Peyer's patch (tissue), 4 donors: Measurements from ENCODE around the gene PAFAH1B2. TPM values are rescaled to one million over a fixed set of nuclear protein-coding genes. Genes with fewer than 3 reads are reported as not detected.
"Not testable (repeated sequence)": the region's sequence is repeated elsewhere in the genome, so short reads cannot be mapped to it uniquely, and the experiment has no call there.

Experiments used
- DNase-seq, 3 donors: peaks; one replicate each; pipeline ENCODE4 v3.0.0-alpha.2; 2017 to 2019
- H3K27ac ChIP-seq, 4 donors: fragments of 200-600 bp; sonication (generic); one replicate each; pipeline ENCODE4 v1.5.1; 2016 to 2019
- H3K27me3 ChIP-seq, 2 donors: fragments of 200-600 bp; sonication (generic); one replicate each; pipeline ENCODE4 v1.5.1; 2019
- H3K36me3 ChIP-seq, 3 donors: fragments of 200-600 bp; sonication (generic); one replicate each; pipeline ENCODE4 v1.5.1; 2016 to 2019
- H3K4me1 ChIP-seq, 4 donors: fragments of 200-600 bp; sonication (generic); one replicate each; pipeline ENCODE4 v1.5.1; 2016 to 2019
- H3K4me3 ChIP-seq, 4 donors: fragments of 200-600 bp; sonication (generic); 1 replicate in 3 of 4; 2 replicates in 1 of 4; pipeline ENCODE4 v1.5.1; 2016 to 2019; ENCODE audit warnings: mild to moderate bottlenecking in 1 of 4
- H3K9me3 ChIP-seq, 4 donors: fragments of 200-600 bp; sonication (generic); one replicate each; pipeline ENCODE4 v1.5.1; 2016 to 2019; ENCODE audit warnings: mild to moderate bottlenecking in 1 of 4
- CTCF ChIP-seq, 6 experiments: fragments of 450-650 bp in 4 of 6; fragments of 200-600 bp in 2 of 6; sonication (generic) in 1 of 6; IDR thresholded peaks; one replicate each; pipeline ENCODE4 v1.5.1; 2017 to 2019; ENCODE audit warnings: antibody characterized with exemption in 6 of 6, mild to moderate bottlenecking in 3 of 6, moderate library complexity in 1 of 6
- POLR2A ChIP-seq, 2 donors: fragments of 450-650 bp; IDR thresholded peaks; one replicate each; pipeline ENCODE4 v1.5.1; 2017; ENCODE audit warnings: antibody characterized with exemption in 2 of 2, mild to moderate bottlenecking in 2 of 2, moderate library complexity in 2 of 2
- total RNA-seq, 4 donors: library from RNA; depleted of rRNA; stranded (reverse); fragments of >200 nt; gene quantifications; one replicate each; pipeline ENCODE4 v1.1.0, GENCODE V29; 2016

Gene PAFAH1B2
- total RNA-seq, 4 donors from 2014 or later: 45.4 to 96.2 (median 66.9) TPM

GRCh38 chr11:117201658-117202305, 57.7 kb downstream of the PAFAH1B2 start:
- Histone ChIP-seq H3K4me3 (peak overlapping the region in 3 of 4 donors; percentile 7 to 44 (median 35)), H3K4me1 (peaks cover 0 to 18% (median 0%) of the 10 kb centered on the region in 4 donors), H3K27ac (peak overlapping the region; percentile 62 to 89 (median 76)), H3K9me3 (no peaks in the 10 kb centered on the region), H3K36me3 (peaks cover 0 to 42% (median 0%) of the 10 kb centered on the region in 3 donors), H3K27me3 (no peaks in the 10 kb centered on the region)
- TF ChIP-seq CTCF (IDR thresholded peaks at IDR 0.05) (no peak), POLR2A (IDR thresholded peaks at IDR 0.05) (no peak)
- DNase-seq: no peak

GRCh38 chr11:117202386-117203068, 58.4 kb downstream of the PAFAH1B2 start:
- Histone ChIP-seq H3K36me3 (peaks cover 0 to 34% (median 0%) of the 10 kb centered on the region in 3 donors), H3K9me3 (no peaks in the 10 kb centered on the region), H3K27me3 (no peaks in the 10 kb centered on the region), H3K4me1 (peaks cover 0 to 14% (median 0%) of the 10 kb centered on the region in 4 donors), H3K27ac (peak overlapping the region; percentile 62 to 89 (median 76)), H3K4me3 (peak overlapping the region in 2 of 4 donors; percentile 18 to 44)
- TF ChIP-seq CTCF (IDR thresholded peaks at IDR 0.05) (no peak), POLR2A (IDR thresholded peaks at IDR 0.05) (no peak)
- no peak for DNase-seq

GRCh38 chr11:117203069-117203407, 59.0 kb downstream of the PAFAH1B2 start:
- DNase-seq: no peak
- Histone ChIP-seq H3K27ac (peak overlapping the region; percentile 22 to 89 (median 70)), H3K27me3 (no peaks in the 10 kb centered on the region), H3K9me3 (no peaks in the 10 kb centered on the region), H3K36me3 (peaks cover 0 to 29% (median 0%) of the 10 kb centered on the region in 3 donors), H3K4me1 (peaks cover 0 to 9% (median 0%) of the 10 kb centered on the region in 4 donors), H3K4me3 (peak overlapping the region in 2 of 4 donors; percentile 18 to 44)
- TF ChIP-seq CTCF (IDR thresholded peaks at IDR 0.05): no peak
- TF ChIP-seq POLR2A (IDR thresholded peaks at IDR 0.05): no peak

GRCh38 chr11:117204283-117205080, 60.4 kb downstream of the PAFAH1B2 start:
- DNase-seq: no peak
- no peaks in the 10 kb centered on the region for H3K27me3 ChIP-seq
- no peaks in the 10 kb centered on the region for H3K9me3 ChIP-seq
- peak overlapping the region in 1 of 4 donors; percentile 44 for H3K4me3 ChIP-seq
- peak overlapping the region in 3 of 4 donors; percentile 3 to 89 (median 25) for H3K27ac ChIP-seq
- H3K4me1 ChIP-seq: no peaks in the 10 kb centered on the region
- no peak for TF ChIP-seq CTCF (IDR thresholded peaks at IDR 0.05)
- TF ChIP-seq POLR2A (IDR thresholded peaks at IDR 0.05): no peak
- peaks cover 0 to 30% (median 0%) of the 10 kb centered on the region in 3 donors for H3K36me3 ChIP-seq

- Histone ChIP-seq H3K4me3 (no peak overlapping the region), H3K36me3 (peaks cover 0 to 37% (median 0%) of the 10 kb centered on the region in 3 donors), H3K9me3 (no peaks in the 10 kb centered on the region), H3K27me3 (no peaks in the 10 kb centered on the region), H3K27ac (peak overlapping the region in 2 of 4 donors; percentile 4 to 89), H3K4me1 (no peaks in the 10 kb centered on the region)
- DNase-seq: no peak
- TF ChIP-seq POLR2A (IDR thresholded peaks at IDR 0.05) (no peak), CTCF (IDR thresholded peaks at IDR 0.05) (no peak)
Observed at GRCh38 chr11:117205211-117205818, 61.2 kb downstream of the PAFAH1B2 start.

- not testable (repeated sequence) for DNase-seq, H3K4me1 ChIP-seq, H3K4me3 ChIP-seq, H3K9me3 ChIP-seq, H3K27me3 ChIP-seq
- H3K27ac ChIP-seq: peak overlapping the region in 1 of 4 donors; percentile 61
- H3K36me3 ChIP-seq: peaks cover 0 to 44% (median 0%) of the 10 kb centered on the region in 3 donors
Observed at GRCh38 chr11:117206111-117206510, 62.0 kb downstream of the PAFAH1B2 start.

- not testable (repeated sequence) for H3K27ac ChIP-seq, H3K4me3 ChIP-seq, H3K27me3 ChIP-seq, H3K9me3 ChIP-seq, H3K4me1 ChIP-seq, DNase-seq
- H3K36me3 ChIP-seq: peaks cover 0 to 46% (median 0%) of the 10 kb centered on the region in 3 donors
Observed at GRCh38 chr11:117206859-117207258, 62.8 kb downstream of the PAFAH1B2 start.

- H3K9me3 ChIP-seq, H3K27ac ChIP-seq, H3K4me3 ChIP-seq, H3K4me1 ChIP-seq, DNase-seq, H3K27me3 ChIP-seq: not testable (repeated sequence)
- H3K36me3 ChIP-seq: peaks cover 0 to 48% (median 0%) of the 10 kb centered on the region in 3 donors
Observed at GRCh38 chr11:117207481-117207880, 63.4 kb downstream of the PAFAH1B2 start.
